Ovary (tissue), 3 donors: ENCODE data around the gene TEP1.

Experiments
- POLR2A ChIP-seq: fragments of 450-650 bp; IDR thresholded peaks from one replicate; pipeline ENCODE4 v1.6.1; 2017; ENCODE audit warnings: antibody characterized with exemption, mild to moderate bottlenecking, moderate library complexity
- TF ChIP-seq, protein P1 (sequence below), 3 donors: fragments of 450-650 bp in 2 of 3; fragments of 200-600 bp in 1 of 3; IDR thresholded peaks; one replicate each; pipeline versions ENCODE4 v1.5.1 to v1.8.0; 2016 to 2022; ENCODE audit warnings: antibody characterized with exemption in 3 of 3, mild to moderate bottlenecking in 1 of 3
- donor health status: DM: no; HTN: no; CAD: no.

DNA sequence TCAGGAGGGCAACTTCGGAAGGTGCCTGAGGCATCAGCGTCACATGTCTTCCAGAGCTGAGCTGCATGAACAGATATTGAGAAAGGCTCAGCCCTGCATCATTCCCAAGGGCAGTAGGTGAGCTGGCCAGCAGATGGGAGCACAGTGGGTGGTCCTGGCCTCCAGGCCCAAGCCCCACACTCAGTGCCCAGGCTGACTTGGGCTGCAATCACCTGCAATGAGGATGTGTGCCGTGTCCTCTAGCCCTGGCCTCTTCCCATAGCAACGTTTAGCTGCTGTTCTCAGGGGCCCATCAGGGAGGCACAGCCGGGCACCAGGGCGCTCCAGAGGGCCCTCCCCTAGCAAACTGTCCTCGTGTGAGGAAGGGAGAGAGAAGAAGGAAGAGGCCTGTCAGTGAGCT lies 32.0 kb downstream of the TEP1 start:
- TF ChIP-seq, protein P1, sequence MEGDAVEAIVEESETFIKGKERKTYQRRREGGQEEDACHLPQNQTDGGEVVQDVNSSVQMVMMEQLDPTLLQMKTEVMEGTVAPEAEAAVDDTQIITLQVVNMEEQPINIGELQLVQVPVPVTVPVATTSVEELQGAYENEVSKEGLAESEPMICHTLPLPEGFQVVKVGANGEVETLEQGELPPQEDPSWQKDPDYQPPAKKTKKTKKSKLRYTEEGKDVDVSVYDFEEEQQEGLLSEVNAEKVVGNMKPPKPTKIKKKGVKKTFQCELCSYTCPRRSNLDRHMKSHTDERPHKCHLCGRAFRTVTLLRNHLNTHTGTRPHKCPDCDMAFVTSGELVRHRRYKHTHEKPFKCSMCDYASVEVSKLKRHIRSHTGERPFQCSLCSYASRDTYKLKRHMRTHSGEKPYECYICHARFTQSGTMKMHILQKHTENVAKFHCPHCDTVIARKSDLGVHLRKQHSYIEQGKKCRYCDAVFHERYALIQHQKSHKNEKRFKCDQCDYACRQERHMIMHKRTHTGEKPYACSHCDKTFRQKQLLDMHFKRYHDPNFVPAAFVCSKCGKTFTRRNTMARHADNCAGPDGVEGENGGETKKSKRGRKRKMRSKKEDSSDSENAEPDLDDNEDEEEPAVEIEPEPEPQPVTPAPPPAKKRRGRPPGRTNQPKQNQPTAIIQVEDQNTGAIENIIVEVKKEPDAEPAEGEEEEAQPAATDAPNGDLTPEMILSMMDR (IDR thresholded peaks at IDR 0.05) = no peak
- no peak for TF ChIP-seq POLR2A
